HepG2 (cell line): ENCODE measurements around the gene PRKAG3. TPM values are rescaled to one million over a fixed set of nuclear protein-coding genes. Genes with fewer than 3 reads are reported as not detected.

Experiments
- microRNA-seq: library from miRNA; unstranded; fragments of <30 nt; microRNA quantifications from one replicate; pipeline ENCODE4, GENCODE V29; 2020
- polyA plus RNA-seq, 8 experiments: library from polyadenylated mRNA; depleted of rRNA in 3 of 8; stranded (reverse) in 7 of 8; unstranded in 1 of 8; fragments of >200 nt; fragmentation: Illumina TruSeq in 4 of 8; extraction: Trizol in 4 of 8; gene quantifications; 2 replicates each; pipeline versions ENCODE4 v1.2.1 to v1.2.3, GENCODE V29; 2011 to 2016; ENCODE audit warnings: low read depth in 4 of 8, missing spikeins in 1 of 8, mixed read lengths in 1 of 8; ENCODE audit not compliant: insufficient read depth in 1 of 8
- total RNA-seq, 5 experiments: library from RNA; depleted of rRNA; stranded (reverse); fragments of >200 nt; fragmentation: Illumina TruSeq; extraction: Trizol; gene quantifications; 2 replicates each; pipeline ENCODE4 v1.2.3, GENCODE V29; 2016; ENCODE audit warnings: low read depth in 1 of 5

PRKAG3 gene
- total and polyA plus RNA-seq, 2 of the 13 experiments (the other 11 are each of a cell fraction or from before 2014, with no cell fraction given) = not detected

Small RNA genes within 50 kb of the gene (microRNA-seq; reads per million reads assigned to microRNA genes)
- gene MIR9500 = not detected

Other genes starting within 250 kb of the PRKAG3 start
- not detected in 2 replicates for gene PLCD4, start 223.9 kb downstream of the PRKAG3 start, total RNA-seq (2016; rRNA removed; fragmentation: Illumina TruSeq; extraction: Trizol)
- gene PLCD4, start 223.9 kb downstream of the PRKAG3 start, polyA plus RNA-seq (2011; rRNA removed) = 0.05 and 0.26 TPM in 2 replicates
- 10.4 and 11.4 TPM in 2 replicates for gene ZNF142, start 172.2 kb downstream of the PRKAG3 start, total RNA-seq (2016; rRNA removed; fragmentation: Illumina TruSeq; extraction: Trizol)
- gene ZNF142, start 172.2 kb downstream of the PRKAG3 start, polyA plus RNA-seq (2011; rRNA removed) = 4.8 and 5.9 TPM in 2 replicates
- 52.1 and 76.0 TPM in 2 replicates for gene BCS1L, start 172.1 kb downstream of the PRKAG3 start, total RNA-seq (2016; rRNA removed; fragmentation: Illumina TruSeq; extraction: Trizol)
- 48.1 and 48.9 TPM in 2 replicates for gene BCS1L, start 172.1 kb downstream of the PRKAG3 start, polyA plus RNA-seq (2011; rRNA removed)
- 37.0 and 37.1 TPM in 2 replicates for gene RNF25, start 159.8 kb downstream of the PRKAG3 start, total RNA-seq (2016; rRNA removed; fragmentation: Illumina TruSeq; extraction: Trizol)
- 87.6 and 91.8 TPM in 2 replicates for gene RNF25, start 159.8 kb downstream of the PRKAG3 start, polyA plus RNA-seq (2011; rRNA removed)
- gene STK36, start 159.7 kb downstream of the PRKAG3 start, total RNA-seq (2016; rRNA removed; fragmentation: Illumina TruSeq; extraction: Trizol) = 17.6 and 45.9 TPM in 2 replicates
- gene STK36, start 159.7 kb downstream of the PRKAG3 start, polyA plus RNA-seq (2011; rRNA removed) = 83.5 and 102 TPM in 2 replicates
- gene TTLL4, start 121.0 kb downstream of the PRKAG3 start, total RNA-seq (2016; rRNA removed; fragmentation: Illumina TruSeq; extraction: Trizol) = 77.5 and 78.0 TPM in 2 replicates
- gene TTLL4, start 121.0 kb downstream of the PRKAG3 start, polyA plus RNA-seq (2011; rRNA removed) = 84.6 and 85.5 TPM in 2 replicates
- gene CYP27A1, start 49.7 kb downstream of the PRKAG3 start, total RNA-seq (2016; rRNA removed; fragmentation: Illumina TruSeq; extraction: Trizol) = 106 and 157 TPM in 2 replicates
- gene CYP27A1, start 49.7 kb downstream of the PRKAG3 start, polyA plus RNA-seq (2011; rRNA removed) = 266 and 314 TPM in 2 replicates
- 0.20 TPM in 1 of 2 replicates, not detected in the other for gene WNT6, start 28.0 kb upstream of the PRKAG3 start, total RNA-seq (2016; rRNA removed; fragmentation: Illumina TruSeq; extraction: Trizol)
- 0.09 TPM in 1 of 2 replicates, not detected in the other for gene WNT6, start 28.0 kb upstream of the PRKAG3 start, polyA plus RNA-seq (2011; rRNA removed)
- gene WNT10A, start 49.0 kb upstream of the PRKAG3 start, total RNA-seq (2016; rRNA removed; fragmentation: Illumina TruSeq; extraction: Trizol) = not detected in 2 replicates
- 0.03 TPM in 1 of 2 replicates, not detected in the other for gene WNT10A, start 49.0 kb upstream of the PRKAG3 start, polyA plus RNA-seq (2011; rRNA removed)
- gene CDK5R2, start 127.9 kb upstream of the PRKAG3 start, total RNA-seq (2016; rRNA removed; fragmentation: Illumina TruSeq; extraction: Trizol) = not detected in 2 replicates
- not detected in 2 replicates for gene CDK5R2, start 127.9 kb upstream of the PRKAG3 start, polyA plus RNA-seq (2011; rRNA removed)
- gene FEV, start 153.4 kb upstream of the PRKAG3 start, total RNA-seq (2016; rRNA removed; fragmentation: Illumina TruSeq; extraction: Trizol) = not detected in 2 replicates
- not detected in 2 replicates for gene FEV, start 153.4 kb upstream of the PRKAG3 start, polyA plus RNA-seq (2011; rRNA removed)
- not detected in 2 replicates for gene CRYBA2, start 161.6 kb upstream of the PRKAG3 start, total RNA-seq (2016; rRNA removed; fragmentation: Illumina TruSeq; extraction: Trizol)
- not detected in 2 replicates for gene CRYBA2, start 161.6 kb upstream of the PRKAG3 start, polyA plus RNA-seq (2011; rRNA removed)
- not detected in 2 replicates for gene CFAP65, start 209.7 kb upstream of the PRKAG3 start, total RNA-seq (2016; rRNA removed; fragmentation: Illumina TruSeq; extraction: Trizol)
- gene CFAP65, start 209.7 kb upstream of the PRKAG3 start, polyA plus RNA-seq (2011; rRNA removed) = 0.03 and 0.05 TPM in 2 replicates
- 0.15 and 0.42 TPM in 2 replicates for gene IHH, start 229.1 kb upstream of the PRKAG3 start, total RNA-seq (2016; rRNA removed; fragmentation: Illumina TruSeq; extraction: Trizol)
- 0.10 TPM in 1 of 2 replicates, not detected in the other for gene IHH, start 229.1 kb upstream of the PRKAG3 start, polyA plus RNA-seq (2011; rRNA removed)